Caco-2 (cell line): ENCODE results near the gene RPL9. TPM values are rescaled to one million over a fixed set of nuclear protein-coding genes. Genes with fewer than 3 reads are reported as not detected.

Experiments used
- BruUV-seq: library from RNA; stranded (reverse); fragments of 400-500 nt; replicated peaks from 2 replicates; lab custom pipeline; 2021; lab: Mats Ljungman, UMichigan
- CTCF ChIA-PET: fragments of 300-600 bp; sonication (Branson Sonifier 250); formaldehyde crosslinking; loops from one replicate; lab custom pipeline; 2022; ENCODE audit warnings: antibody characterized with exemption; lab: Charles Lee
- POLR2A ChIA-PET: fragments of 300-600 bp; sonication (Branson Sonifier 250); formaldehyde crosslinking; loops from one replicate; lab custom pipeline; 2022; ENCODE audit warnings: antibody characterized with exemption; lab: Charles Lee
- DNase-seq, 2 experiments: peaks; one replicate each; pipeline versions ENCODE4 v3.0.0 to v3.0.0-alpha.2; 2020 to 2022
- H3K27me3 ChIP-seq: replicated peaks from 2 replicates; pipeline ENCODE4 v1.6.0; 2011; ENCODE audit warnings: low read length; ENCODE audit not compliant: control insufficient read depth, insufficient read depth
- H3K36me3 ChIP-seq: 2 replicates; pipeline ENCODE4 v1.5.1; 2011; ENCODE audit warnings: low read length; ENCODE audit not compliant: control insufficient read depth, insufficient read depth
- H3K4me1 ChIP-seq: fragments of 250-450 bp; sonication (Bioruptor Pico); 2 replicates; pipeline ENCODE4 v1.5.1; 2020; ENCODE audit warnings: mild to moderate bottlenecking
- H3K4me3 ChIP-seq: 2 replicates; pipeline ENCODE4 v1.5.1; 2011; ENCODE audit warnings: low read depth, mild to moderate bottlenecking, control low read depth, low read length
- H3K9me3 ChIP-seq: fragments of 250-450 bp; sonication (Bioruptor Pico); 2 replicates; pipeline ENCODE4 v1.5.1; 2020; ENCODE audit warnings: mild to moderate bottlenecking, moderate library complexity
- H3K27ac Mint-ChIP-seq: one replicate; pipeline ENCODE4 v1.8.0; 2022; ENCODE audit warnings: mixed read lengths; ENCODE audit not compliant: unreplicated experiment
- H3K27me3 Mint-ChIP-seq: one replicate; pipeline ENCODE4 v1.8.0; 2022; ENCODE audit warnings: mixed read lengths; ENCODE audit not compliant: insufficient read depth, unreplicated experiment
- H3K36me3 Mint-ChIP-seq: one replicate; pipeline ENCODE4 v1.8.0; 2022; ENCODE audit warnings: mild to moderate bottlenecking, mixed read lengths; ENCODE audit not compliant: insufficient read depth, unreplicated experiment
- H3K4me1 Mint-ChIP-seq: one replicate; pipeline ENCODE4 v1.8.0; 2022; ENCODE audit warnings: low read depth, mixed read lengths; ENCODE audit not compliant: unreplicated experiment
- H3K4me3 Mint-ChIP-seq: one replicate; pipeline ENCODE4 v1.8.0; 2022; ENCODE audit warnings: mild to moderate bottlenecking, moderate library complexity, mixed read lengths; ENCODE audit not compliant: unreplicated experiment
- H3K9me3 Mint-ChIP-seq: one replicate; pipeline ENCODE4 v1.8.0; 2022; ENCODE audit warnings: mixed read lengths; ENCODE audit not compliant: unreplicated experiment
- CTCF ChIP-seq, 2 experiments: fragments of 200-600 bp in 1 of 2; IDR thresholded peaks; 1 replicate in 1 of 2; 2 replicates in 1 of 2; pipeline versions ENCODE4 v1.5.1 to v1.8.0; 2011 to 2022; ENCODE audit warnings: antibody characterized with exemption in 1 of 2, control low read depth in 1 of 2, inconsistent platforms in 1 of 2, low read depth in 1 of 2, low read length in 1 of 2, mild to moderate bottlenecking in 1 of 2, moderate library complexity in 1 of 2; ENCODE audit not compliant: insufficient read depth in 1 of 2, severe bottlenecking in 1 of 2, unreplicated experiment in 1 of 2
- intact Hi-C: fragments of 100-400 bp; cut with micrococcal nuclease; formaldehyde crosslinking; loops from one replicate; pipeline ENCODE4 v1.10.0; 2022; ENCODE audit not compliant: unreplicated experiment
- total RNA-seq: library from RNA; stranded (reverse); gene quantifications from 2 replicates; pipeline ENCODE4 v1.2.3, GENCODE V29; 2022

RPL9 gene
- total RNA-seq, 1 experiment from 2014 or later, result 976 TPM

GRCh38 chr4:39470402-39470801 lies 11.7 kb upstream of the RPL9 start:
- no peak for DNase-seq
- no peak overlapping the region for H3K27ac Mint-ChIP-seq
- no peak overlapping the region for H3K4me3 Mint-ChIP-seq
- no peaks in the 10 kb centered on the region for H3K9me3 Mint-ChIP-seq
- ChIA-PET POLR2A (no interaction called here), CTCF (interaction anchor here (1.5 kb wide), 2 partner anchors 11 to 168 kb away, joined by 6 to 8 read pairs; partner anchors contain the start of genes LIAS, RPL9 and SMIM14)
- BruUV-seq, result no TSS peak
- H3K4me1 Mint-ChIP-seq, result no peaks in the 10 kb centered on the region
- no peaks in the 10 kb centered on the region for H3K27me3 Mint-ChIP-seq
- no peaks in the 10 kb centered on the region for H3K27me3 ChIP-seq
- H3K4me3 ChIP-seq, result no peak overlapping the region
- intact Hi-C loops, result no loop called here
- H3K4me1 ChIP-seq, result peaks cover 6% of the 10 kb centered on the region
- no peaks in the 10 kb centered on the region for H3K36me3 ChIP-seq
- no peak for TF ChIP-seq CTCF (IDR thresholded peaks at IDR 0.05; ENCODE audit: insufficient read depth in 1 of 2, low read depth in 1 of 2, low read length in 1 of 2, severe bottlenecking in 1 of 2, unreplicated experiment in 1 of 2)
- H3K9me3 ChIP-seq, result no peaks in the 10 kb centered on the region
- peaks cover 19% of the 10 kb centered on the region for H3K36me3 Mint-ChIP-seq

GRCh38 chr4:39469429-39470077 lies 10.8 kb upstream of the RPL9 start:
- no TSS peak for BruUV-seq

More at GRCh38 chr4:39469429-39470077, 10.8 kb upstream of the RPL9 start:
- POLR2A ChIA-PET, result interaction anchor here (0.6 kb wide), 1 partner anchor 58 kb away, joined by 3 read pairs; no protein-coding TSS in a partner anchor
- Mint-ChIP-seq H3K27me3 (no peaks in the 10 kb centered on the region), H3K36me3 (peaks cover 25% of the 10 kb centered on the region), H3K27ac (peak overlapping the region; percentile 54), H3K4me1 (no peaks in the 10 kb centered on the region), H3K4me3 (no peak overlapping the region), H3K9me3 (no peaks in the 10 kb centered on the region)
- Histone ChIP-seq H3K36me3 (no peaks in the 10 kb centered on the region), H3K27me3 (no peaks in the 10 kb centered on the region), H3K9me3 (no peaks in the 10 kb centered on the region), H3K4me3 (no peak overlapping the region), H3K4me1 (peaks cover 6% of the 10 kb centered on the region)
- CTCF ChIA-PET, result interaction anchor here (0.6 to 1.5 kb wide), 12 partner anchors 11 to 587 kb away, joined by 3 to 9 read pairs (median 4); partner anchors contain the start of genes KLB, LIAS, N4BP2 and RPL9
- DNase-seq, result peak; percentile 76
- intact Hi-C loops, result loop anchor here (1.0 to 5.0 kb wide), 7 partner anchors 25 to 507 kb away; partner anchors contain the start of genes SMIM14, UBE2K and UGDH
- TF ChIP-seq CTCF (IDR thresholded peaks at IDR 0.05; ENCODE audit: insufficient read depth in 1 of 2, low read depth in 1 of 2, low read length in 1 of 2, severe bottlenecking in 1 of 2, unreplicated experiment in 1 of 2), result peak; percentile 84 to 86
